ENCODE data around the gene IRGQ. TPM values are rescaled to one million over a fixed set of nuclear protein-coding genes. Genes with fewer than 3 reads are reported as not detected.

Gene IRGQ
- total RNA-seq, 1 experiment from 2014 or later: 24.1 TPM

DNA sequence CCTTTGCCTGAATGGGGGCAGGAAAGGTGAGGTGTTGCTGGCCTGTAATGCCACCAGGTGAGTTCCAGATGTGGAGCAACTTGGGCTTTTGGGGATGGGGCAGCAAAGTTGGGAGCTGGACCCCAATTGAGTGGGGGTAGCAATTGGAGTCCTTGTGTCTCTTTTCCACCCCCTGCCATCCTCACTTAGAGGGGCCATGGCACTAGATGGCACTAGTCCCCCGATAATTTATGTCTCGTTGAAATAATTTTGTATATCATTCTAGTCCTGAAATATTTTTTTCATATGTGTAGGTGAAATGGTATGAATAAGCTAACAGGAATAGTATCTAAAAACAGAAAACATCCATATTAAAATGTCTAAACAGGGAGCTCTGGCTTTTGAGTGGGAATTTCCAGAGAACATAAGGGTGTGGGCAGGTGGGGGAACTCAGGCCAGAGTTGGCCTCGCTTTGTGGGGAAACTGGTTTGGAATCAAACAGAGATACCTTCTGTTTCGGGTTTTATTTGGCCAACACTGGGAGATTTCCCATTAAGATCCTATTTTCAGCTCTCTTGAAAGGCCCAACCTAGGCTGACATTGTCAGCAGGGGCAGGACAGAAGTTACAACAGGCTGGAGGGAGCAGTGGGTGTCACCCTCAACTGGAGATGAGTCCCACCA, 3.8 kb upstream of the IRGQ start:
- WGBS (ENCODE audit: extremely low coverage, insufficient read length, low lambda C conversion rate): no CpG with 5 or more reads among the region's 4 CpGs
- Histone ChIP-seq H2BK15ac (ENCODE audit: low read depth, low read length) (no peak overlapping the region), H2AK5ac (ENCODE audit: insufficient read length, low read length) (no peak overlapping the region), H3K27me3 (ENCODE audit: insufficient read depth, low read length) (no peaks in the 10 kb centered on the region), H3K4me1 (ENCODE audit: insufficient read depth, low read length) (0 out of 2 replicates have a peak, but pooled peaks cover 3% of the 10 kb centered on the region), H2BK12ac (ENCODE audit: insufficient read length, low read depth, low read length) (no peak overlapping the region), H3K18ac (ENCODE audit: insufficient read length, low read depth, low read length) (no peak overlapping the region), H2BK120ac (ENCODE audit: low read depth, low read length, poor library complexity, severe bottlenecking) (no peak overlapping the region), H4K20me1 (ENCODE audit: control insufficient read depth, insufficient read depth, insufficient read length) (no peaks in the 10 kb centered on the region), H3K4ac (ENCODE audit: low read depth, low read length) (no peak overlapping the region), H3K23me2 (ENCODE audit: insufficient read length, low read depth, low read length, poor library complexity, severe bottlenecking) (peaks cover 18% of the 10 kb centered on the region), H3K56ac (ENCODE audit: insufficient read length, low read depth, low read length) (no peak overlapping the region), H3K9me3 (ENCODE audit: control insufficient read depth, low read depth, low read length) (no peaks in the 10 kb centered on the region), H4K8ac (replicated peaks; ENCODE audit: insufficient read length, low read depth, low read length) (no peak overlapping the region), H3K14ac (ENCODE audit: insufficient read depth, low read length) (no peak overlapping the region), H2BK5ac (ENCODE audit: insufficient read length, low read length) (no peak overlapping the region), H3K4me2 (ENCODE audit: insufficient read depth, insufficient read length, low read length) (no peak overlapping the region), H2AFZ (ENCODE audit: low read length) (no peak overlapping the region), H4K91ac (ENCODE audit: insufficient read length, low read depth, low read length) (no peak overlapping the region), H3K79me1 (ENCODE audit: insufficient read depth, low read depth, low read length, poor library complexity, severe bottlenecking) (no peaks in the 10 kb centered on the region), H3K9ac (ENCODE audit: extremely low read depth, insufficient read length, low read length) (no peak overlapping the region), H2BK20ac (ENCODE audit: low read depth, low read length, poor library complexity, severe bottlenecking) (no peak overlapping the region), H3K27ac (ENCODE audit: insufficient read length, low read depth, low read length) (no peak overlapping the region), H3K79me2 (ENCODE audit: insufficient read depth, low read length) (peaks cover 4% of the 10 kb centered on the region; the same call in 1 of the 2 replicates), H4K5ac (ENCODE audit: insufficient read length, low read depth, low read length) (no peak overlapping the region), H3K23ac (ENCODE audit: insufficient read length, low read depth, low read length) (no peak overlapping the region), H3T11ph (ENCODE audit: low read length) (no peak overlapping the region)
- Mint-ChIP-seq H3K27me3 (ENCODE audit: low read depth) (no peaks in the 10 kb centered on the region), H3K4me1 (peaks cover 15 to 21% of the 10 kb centered on the region in 2 experiments), H3K36me3 (ENCODE audit: insufficient read depth in 1 of 3, low read depth in 3 of 3) (peaks cover 0 to 27% (median 16%) of the 10 kb centered on the region in 3 experiments; a peak in 6 of 7 replicates), H3K4me3 (no peak overlapping the region), H3K9me3 (no peaks in the 10 kb centered on the region; a peak in 1 of 5 replicates), H3K27ac (no peak overlapping the region)
- no peak for DNase-seq
- TF ChIP-seq CTCF (conservative IDR thresholded peaks at IDR 0.05): no peak
